T-cell (primary cell): ENCODE results near the gene ERGIC1. TPM values are rescaled to one million over a fixed set of nuclear protein-coding genes. Genes with fewer than 3 reads are reported as not detected.
A peak's percentile ranks its signal among the peaks of the same experiment; 100 is the strongest.
"Not testable (repeated sequence)": the region's sequence is repeated elsewhere in the genome, so short reads cannot be mapped to it uniquely, and the experiment has no call there.

Source experiments
- ATAC-seq, 4 experiments: fragments of 200-7000 bp in 3 of 4; fragments of 150-1000 bp in 1 of 4; cut with Tn5 transposase; replicated peaks in 1 of 4; 1 replicate in 3 of 4; 2 replicates in 1 of 4; pipeline ENCODE4 v1.10.0; 2021; ENCODE audit warnings: moderate library complexity in 3 of 4, mild to moderate bottlenecking in 2 of 4, moderate number of reproducible peaks in 1 of 4
- CTCF ChIA-PET, 2 donors: fragments of 300-600 bp; sonication (Branson Sonifier 250); formaldehyde crosslinking; loops; one replicate each; lab custom pipeline; 2022; ENCODE audit warnings: antibody characterized with exemption in 2 of 2; lab: Charles Lee
- POLR2A ChIA-PET, 2 donors: fragments of 300-600 bp; sonication (Branson Sonifier 250); formaldehyde crosslinking; loops; one replicate each; lab custom pipeline; 2022; ENCODE audit warnings: antibody characterized with exemption in 2 of 2; lab: Charles Lee
- DNase-seq, 35 experiments: peaks; one replicate each; pipeline versions ENCODE4 v3.0.0 to v3.0.0-alpha.2; 2013 to 2023
- H3K27ac ChIP-seq: one replicate; pipeline ENCODE4 v1.5.1; 2013; ENCODE audit warnings: low read length
- H3K27me3 ChIP-seq, 2 experiments: replicated peaks in 1 of 2; 1 replicate in 1 of 2; 2 replicates in 1 of 2; pipeline versions ENCODE4 v1.6.1 to v1.7.0; 2013; ENCODE audit warnings: low read length in 1 of 2, mixed read lengths in 1 of 2; ENCODE audit not compliant: control insufficient read depth in 2 of 2, insufficient read depth in 2 of 2; ENCODE audit errors: extremely low read depth in 1 of 2
- H3K36me3 ChIP-seq, 2 donors: 1 replicate in 1 of 2; 2 replicates in 1 of 2; pipeline versions ENCODE4 v1.6.1 to v1.7.0; 2013; ENCODE audit warnings: low read length in 1 of 2; ENCODE audit not compliant: control insufficient read depth in 2 of 2, insufficient read depth in 1 of 2; ENCODE audit errors: extremely low read depth in 1 of 2
- H3K4me1 ChIP-seq, 2 experiments: 1 replicate in 1 of 2; 2 replicates in 1 of 2; pipeline versions ENCODE4 v1.6.1 to v1.7.0; 2013; ENCODE audit warnings: low read length in 2 of 2, mixed read lengths in 1 of 2; ENCODE audit not compliant: insufficient read depth in 2 of 2, control insufficient read depth in 1 of 2; ENCODE audit errors: extremely low read depth in 1 of 2
- H3K4me3 ChIP-seq, 2 donors: 1 replicate in 1 of 2; 2 replicates in 1 of 2; pipeline versions ENCODE4 v1.5.1 to v1.7.0; 2013; ENCODE audit warnings: mild to moderate bottlenecking in 2 of 2, low read length in 1 of 2, moderate library complexity in 1 of 2; ENCODE audit not compliant: control insufficient read depth in 1 of 2; ENCODE audit errors: extremely low read depth in 1 of 2
- H3K9me3 ChIP-seq: 2 replicates; pipeline ENCODE4 v1.7.0; 2013
- H3K27ac Mint-ChIP-seq, 2 donors: one replicate each; pipeline ENCODE4 v1.8.0; 2020 to 2021; ENCODE audit warnings: mild to moderate bottlenecking in 2 of 2, mixed read lengths in 2 of 2
- H3K27me3 Mint-ChIP-seq, 2 donors: one replicate each; pipeline ENCODE4 v1.8.0; 2021 to 2022; ENCODE audit warnings: mixed read lengths in 2 of 2
- H3K36me3 Mint-ChIP-seq: one replicate; pipeline ENCODE4 v1.8.0; 2021; ENCODE audit warnings: mixed read lengths
- H3K4me1 Mint-ChIP-seq, 3 donors: one replicate each; pipeline ENCODE4 v1.8.0; 2020 to 2022; ENCODE audit warnings: mixed read lengths in 3 of 3, mild to moderate bottlenecking in 1 of 3
- H3K4me3 Mint-ChIP-seq, 3 donors: one replicate each; pipeline ENCODE4 v1.8.0; 2020 to 2022; ENCODE audit warnings: mild to moderate bottlenecking in 3 of 3, mixed read lengths in 3 of 3, moderate library complexity in 3 of 3
- H3K9me3 Mint-ChIP-seq, 3 donors: one replicate each; pipeline ENCODE4 v1.8.0; 2020 to 2022; ENCODE audit warnings: mixed read lengths in 3 of 3
- WGBS: methylation state at CpG from one replicate; pipeline ENCODE4 v1.1.5; 2013; ENCODE audit warnings: missing lambda C conversion rate; ENCODE audit not compliant: insufficient coverage; 5-methylcytosine and 5-hydroxymethylcytosine counted together
- total RNA-seq, 35 experiments: library from RNA in 6 of 35; stranded (reverse) in 6 of 35; fragments of 120-200 nt in 1 of 35; gene quantifications; one replicate each; pipeline versions ENCODE4 v1.2.1 to v1.2.4 and lab custom pipeline; 2013 to 2026

Gene ERGIC1
- total RNA-seq, 5 donors from 2014 or later (not counting 1 experiment from before 2014, with no cell fraction given): 45.5 to 67.7 (median 46.8) TPM

DNA sequence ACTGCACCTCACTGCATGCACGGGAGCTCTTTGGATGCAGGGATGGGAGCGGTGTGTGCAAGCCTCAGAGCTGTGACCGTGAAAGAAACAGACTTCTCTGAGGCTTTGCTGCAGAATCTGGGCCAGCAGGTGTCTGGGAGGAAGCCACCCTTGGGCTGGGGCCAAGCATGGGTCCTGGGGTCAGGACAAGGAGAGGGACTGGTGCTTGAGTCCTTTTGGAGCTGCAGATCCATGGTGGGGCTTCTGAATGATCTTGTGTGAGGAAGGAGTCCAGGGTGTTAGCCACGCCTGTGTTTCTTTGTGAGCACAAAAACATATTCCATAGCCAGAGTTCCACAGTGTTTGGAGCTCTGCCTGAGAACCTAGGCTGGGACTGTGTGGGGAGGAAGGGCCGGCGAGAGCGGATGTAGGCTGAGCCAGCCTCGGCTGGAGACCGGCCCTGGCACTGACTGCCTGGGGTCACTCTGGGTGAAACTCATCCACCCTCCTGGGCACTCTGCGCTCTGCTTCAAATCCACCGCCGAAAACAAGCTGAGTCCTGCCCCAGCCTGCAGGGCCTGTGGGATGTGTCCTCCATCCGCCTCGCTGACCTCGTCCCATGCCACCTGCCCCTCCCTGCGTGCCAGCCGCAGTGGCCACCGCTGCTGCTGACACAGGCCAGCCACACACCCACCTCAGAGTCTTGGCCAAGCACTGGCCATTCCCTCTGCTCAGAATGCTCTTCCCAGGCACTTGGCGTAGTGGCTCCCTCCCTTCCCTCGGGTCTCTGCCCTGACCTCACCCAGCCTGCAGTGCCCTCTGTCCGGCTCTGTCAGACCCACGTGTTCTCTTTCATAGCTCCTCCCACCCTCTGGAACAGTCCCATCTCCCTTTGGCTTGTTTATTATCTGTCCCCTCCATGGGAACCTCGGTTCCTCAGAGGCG is 26.7 kb downstream of the ERGIC1 start:
- H3K27me3 Mint-ChIP-seq: no peaks in the 10 kb centered on the region
- ATAC-seq (no peak), DNase-seq (no peak)
- Histone ChIP-seq H3K27me3 (no peaks in the 10 kb centered on the region), H3K9me3 (no peaks in the 10 kb centered on the region), H3K4me3 (no peak overlapping the region), H3K27ac (no peak overlapping the region), H3K4me1 (peaks cover 3 to 18% of the 10 kb centered on the region in 2 experiments), H3K36me3 (peaks cover 0 to 5% of the 10 kb centered on the region in 2 donors)
- H3K9me3 Mint-ChIP-seq: no peaks in the 10 kb centered on the region
- ChIA-PET POLR2A (no interaction called here), CTCF (interaction anchor here in 1 of 2 donors (1.4 kb wide), 1 partner anchor 11 kb away, joined by 3 read pairs; no protein-coding TSS in a partner anchor)
- H3K4me1 Mint-ChIP-seq: peaks cover 42 to 51% (median 50%) of the 10 kb centered on the region in 3 donors
- H3K4me3 Mint-ChIP-seq: no peak overlapping the region
- WGBS: 92% methylated on average over 23 of the region's 24 CpGs
- H3K27ac Mint-ChIP-seq: peak overlapping the region; percentile 15 to 40
- H3K36me3 Mint-ChIP-seq: peaks cover 22% of the 10 kb centered on the region

DNA sequence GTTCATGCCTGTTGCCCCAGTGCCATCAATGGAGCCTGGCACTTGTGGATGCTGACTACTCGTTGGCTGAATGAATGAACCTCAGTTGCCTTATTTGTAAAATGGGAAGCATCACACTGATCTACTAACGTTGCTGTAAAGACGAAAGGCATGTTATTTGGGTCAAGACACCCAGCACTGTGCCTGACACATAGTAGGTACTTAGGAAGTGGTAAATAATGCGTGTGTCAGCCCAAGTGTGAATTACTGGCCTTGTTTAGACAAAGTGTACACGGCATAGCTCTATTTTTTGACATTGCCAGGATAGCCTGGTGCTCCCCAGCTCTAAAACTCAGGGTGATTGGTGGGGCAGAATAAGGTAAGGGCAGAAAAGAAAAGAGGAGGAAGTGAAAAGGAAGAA is 27.4 kb downstream of the ERGIC1 start:
- POLR2A ChIA-PET: no interaction called here
- Mint-ChIP-seq H3K36me3 (peaks cover 16% of the 10 kb centered on the region), H3K27me3 (no peaks in the 10 kb centered on the region), H3K4me1 (peaks cover 44 to 46% (median 44%) of the 10 kb centered on the region in 3 donors), H3K9me3 (no peaks in the 10 kb centered on the region), H3K27ac (peak overlapping the region; percentile 15 to 40), H3K4me3 (no peak overlapping the region)
- no peaks in the 10 kb centered on the region for H3K27me3 ChIP-seq
- ATAC-seq (no peak), DNase-seq (no peak)
- CTCF ChIA-PET: no interaction called here
- no peaks in the 10 kb centered on the region for H3K9me3 ChIP-seq
- H3K27ac ChIP-seq: no peak overlapping the region
- no peak overlapping the region for H3K4me3 ChIP-seq
- WGBS: 88% methylated on average over 5 of the region's 5 CpGs
- peaks cover 3 to 18% of the 10 kb centered on the region in 2 experiments for H3K4me1 ChIP-seq
- H3K36me3 ChIP-seq: peaks cover 0 to 5% of the 10 kb centered on the region in 2 donors

DNA sequence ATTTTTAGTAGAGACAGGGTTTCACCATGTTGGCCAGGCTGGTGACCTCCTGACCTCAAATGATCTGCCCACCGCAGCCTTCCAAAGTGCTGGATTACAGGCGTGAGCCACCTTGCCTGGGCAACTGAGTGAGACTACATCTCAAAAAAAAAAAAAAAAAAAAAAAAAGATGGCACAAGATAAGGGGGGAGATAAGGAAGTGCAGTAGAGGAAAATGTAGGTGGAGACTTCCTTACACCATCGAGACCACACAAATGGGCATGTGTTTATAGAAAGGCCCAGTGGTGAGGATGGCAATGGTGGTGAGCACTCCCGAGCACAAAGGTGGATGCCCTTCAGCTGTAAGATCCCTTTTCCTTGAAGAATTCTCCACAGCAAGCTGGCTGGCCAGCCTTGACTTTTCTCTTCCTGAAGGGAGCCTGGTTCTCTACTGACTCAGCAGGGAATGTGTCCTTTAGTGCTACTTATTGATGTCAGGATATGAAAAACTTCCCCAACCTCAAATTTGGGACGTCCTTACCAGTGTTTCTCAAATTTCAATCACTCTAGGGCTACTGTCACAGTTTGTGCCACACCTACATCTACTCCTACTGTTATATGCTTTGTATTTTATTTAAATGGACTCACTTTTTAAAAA is 28.2 kb downstream of the ERGIC1 start:
- peaks cover 0 to 5% of the 10 kb centered on the region in 2 donors for H3K36me3 ChIP-seq
- POLR2A ChIA-PET: no interaction called here
- ATAC-seq: no peak
- peaks cover 3 to 18% of the 10 kb centered on the region in 2 experiments for H3K4me1 ChIP-seq
- DNase-seq: no peak
- no peak overlapping the region for H3K4me3 ChIP-seq
- Mint-ChIP-seq H3K36me3 (peaks cover 15% of the 10 kb centered on the region), H3K27me3 (no peaks in the 10 kb centered on the region), H3K9me3 (no peaks in the 10 kb centered on the region), H3K4me1 (peaks cover 46 to 50% (median 47%) of the 10 kb centered on the region in 3 donors), H3K27ac (no peak overlapping the region), H3K4me3 (no peak overlapping the region)
- H3K9me3 ChIP-seq: no peaks in the 10 kb centered on the region
- no peaks in the 10 kb centered on the region for H3K27me3 ChIP-seq
- CTCF ChIA-PET: interaction anchor here in 1 of 2 donors (0.8 kb wide), 1 partner anchor 65 kb away, joined by 4 read pairs; no protein-coding TSS in a partner anchor
- WGBS: no CpG with 5 or more reads among the region's 5 CpGs
- no peak overlapping the region for H3K27ac ChIP-seq

DNA sequence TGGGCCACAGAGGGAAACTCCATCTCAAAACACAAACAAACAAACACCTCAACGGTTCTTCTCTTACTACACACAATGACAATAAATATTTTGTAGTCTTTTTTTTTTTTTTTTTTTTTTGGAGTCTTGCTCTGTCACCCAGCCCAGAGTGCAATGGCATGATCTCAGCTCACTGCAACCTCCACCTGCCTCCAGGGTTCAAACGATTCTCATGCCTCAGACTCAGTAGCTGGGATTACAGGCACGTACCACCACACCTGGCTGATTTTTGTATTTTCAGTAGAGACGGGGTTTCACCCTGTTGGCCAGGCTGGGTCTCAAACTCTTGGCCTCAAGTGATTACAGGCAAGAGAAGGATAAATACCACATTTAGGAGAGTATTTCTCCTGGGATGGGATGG is 30.1 kb downstream of the ERGIC1 start:
- H3K27me3 ChIP-seq, DNase-seq, H3K27ac Mint-ChIP-seq, ATAC-seq, H3K27ac ChIP-seq, H3K4me3 ChIP-seq, H3K4me3 Mint-ChIP-seq, H3K36me3 Mint-ChIP-seq, H3K9me3 Mint-ChIP-seq, H3K9me3 ChIP-seq, H3K27me3 Mint-ChIP-seq, H3K36me3 ChIP-seq: not testable (repeated sequence)
- H3K4me1 ChIP-seq: peaks cover 3 to 22% of the 10 kb centered on the region in 2 experiments
- 100% methylated on average over 1 of the region's 4 CpGs for WGBS
- ChIA-PET POLR2A (interaction anchor here in 1 of 2 donors (0.6 kb wide), 1 partner anchor 36 kb away, joined by 13 read pairs; no protein-coding TSS in a partner anchor), CTCF (interaction anchor here (0.7 kb wide), 3 partner anchors 12 to 174 kb away, joined by 4 read pairs; no protein-coding TSS in a partner anchor)
- H3K4me1 Mint-ChIP-seq: peaks cover 52 to 57% (median 57%) of the 10 kb centered on the region in 3 donors

DNA sequence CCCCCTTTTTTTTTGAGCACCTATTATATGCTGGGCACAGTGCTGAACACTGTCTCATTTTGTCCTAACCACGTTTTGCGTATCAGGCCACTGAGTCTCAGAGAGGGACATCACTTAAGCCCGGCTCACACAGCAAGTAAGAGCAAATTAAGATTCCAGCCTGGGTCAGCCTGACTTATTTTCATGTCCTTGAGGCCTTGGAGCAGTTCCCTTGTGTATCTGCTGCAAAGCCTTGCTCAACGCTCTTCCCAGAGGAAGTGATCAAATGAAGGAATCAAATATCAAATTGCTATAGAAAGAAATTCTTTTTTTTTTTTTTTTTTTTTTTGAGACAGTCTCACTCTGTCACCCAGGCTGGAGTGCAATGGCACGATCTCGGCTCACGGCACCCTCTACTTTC is 30.7 kb downstream of the ERGIC1 start:
- Histone ChIP-seq H3K27me3 (no peaks in the 10 kb centered on the region), H3K9me3 (no peaks in the 10 kb centered on the region), H3K4me1 (peaks cover 3 to 19% of the 10 kb centered on the region in 2 experiments), H3K4me3 (no peak overlapping the region), H3K27ac (no peak overlapping the region), H3K36me3 (no peaks in the 10 kb centered on the region)
- 96% methylated on average over 3 of the region's 7 CpGs for WGBS
- ATAC-seq: no peak
- peaks cover 53 to 55% (median 54%) of the 10 kb centered on the region in 3 donors for H3K4me1 Mint-ChIP-seq
- H3K4me3 Mint-ChIP-seq: no peak overlapping the region
- H3K27ac Mint-ChIP-seq: no peak overlapping the region
- CTCF ChIA-PET: interaction anchor here (0.7 kb wide), 3 partner anchors 15 to 174 kb away, joined by 4 to 7 read pairs (median 4); no protein-coding TSS in a partner anchor
- H3K27me3 Mint-ChIP-seq: no peaks in the 10 kb centered on the region
- no peaks in the 10 kb centered on the region for H3K9me3 Mint-ChIP-seq
- POLR2A ChIA-PET: interaction anchor here in 1 of 2 donors (0.6 to 0.7 kb wide), 2 partner anchors 37 to 81 kb away, joined by 5 to 13 read pairs; no protein-coding TSS in a partner anchor
- DNase-seq: no peak
- peaks cover 9% of the 10 kb centered on the region for H3K36me3 Mint-ChIP-seq

DNA sequence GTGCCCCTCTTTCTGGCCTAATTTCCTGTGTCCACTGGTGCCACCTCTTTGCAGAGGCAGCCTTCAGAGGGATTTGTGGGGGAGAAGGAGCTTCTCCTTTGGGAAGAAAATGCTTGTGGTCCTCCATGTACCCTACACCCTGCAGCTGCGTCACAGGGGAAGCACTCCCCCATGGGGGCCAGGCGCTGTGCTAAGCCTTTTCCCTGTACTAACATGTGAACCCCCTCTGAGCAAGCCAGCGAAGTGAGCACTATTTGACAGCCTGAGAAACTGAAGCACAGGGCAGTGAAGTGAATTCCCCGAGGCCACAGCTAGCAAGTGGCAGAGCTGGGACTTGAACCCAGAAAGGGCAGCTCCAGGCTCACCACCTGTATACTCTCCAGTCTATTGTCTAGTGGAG is 32.3 kb downstream of the ERGIC1 start:
- Histone ChIP-seq H3K4me3 (no peak overlapping the region), H3K27me3 (no peaks in the 10 kb centered on the region), H3K4me1 (peaks cover 2 to 14% of the 10 kb centered on the region in 2 experiments), H3K36me3 (no peaks in the 10 kb centered on the region), H3K9me3 (no peaks in the 10 kb centered on the region), H3K27ac (no peak overlapping the region)
- POLR2A ChIA-PET: no interaction called here
- Mint-ChIP-seq H3K27me3 (no peaks in the 10 kb centered on the region), H3K36me3 (peaks cover 7% of the 10 kb centered on the region), H3K27ac (no peak overlapping the region), H3K9me3 (no peaks in the 10 kb centered on the region), H3K4me1 (peaks cover 36 to 40% (median 39%) of the 10 kb centered on the region in 3 donors), H3K4me3 (no peak overlapping the region)
- CTCF ChIA-PET: interaction anchor here in 1 of 2 donors (1.0 kb wide), 1 partner anchor 150 kb away, joined by 3 read pairs; no protein-coding TSS in a partner anchor
- no peak for DNase-seq
- ATAC-seq: no peak
- WGBS: 91% methylated on average over 2 of the region's 4 CpGs
